HL-60 (cell line): ENCODE results near the gene ADARB1.

Experiments
- DNase-seq, 2 experiments: peaks; one replicate each; pipeline ENCODE4 v3.0.0-alpha.2; 2010 to 2020; ENCODE audit warnings: low read depth in 1 of 2, low spot score in 1 of 2
- H3K27ac ChIP-seq: fragments of 250-450 bp; sonication (Bioruptor Pico); replicated peaks from 2 replicates; pipeline ENCODE4 v1.5.1; 2020; ENCODE audit warnings: mild to moderate bottlenecking, moderate library complexity
- H3K27me3 ChIP-seq: fragments of 250-450 bp; sonication (Bioruptor Pico); 2 replicates; pipeline ENCODE4 v1.5.1; 2021; ENCODE audit warnings: mild to moderate bottlenecking, moderate library complexity; ENCODE audit not compliant: insufficient read depth, poor library complexity, severe bottlenecking
- H3K4me3 ChIP-seq: replicated peaks from 2 replicates; pipeline ENCODE4 v1.5.1; 2011; ENCODE audit warnings: mild to moderate bottlenecking, control low read depth, low read length; ENCODE audit not compliant: insufficient read depth
- GABPA ChIP-seq: IDR thresholded peaks from 2 replicates; pipeline ENCODE4 v1.6.1; 2012; ENCODE audit warnings: low read depth
- POLR2AphosphoS5 ChIP-seq: IDR thresholded peaks from 2 replicates; pipeline ENCODE4 v1.6.1; 2012; ENCODE audit warnings: low read depth
- SPI1 ChIP-seq: IDR thresholded peaks from 2 replicates; pipeline ENCODE4 v1.6.1; 2012; ENCODE audit warnings: low read depth, mild to moderate bottlenecking, borderline replicate concordance
- TF ChIP-seq, protein P1 (sequence below): IDR thresholded peaks from 2 replicates; pipeline ENCODE4 v1.6.1; 2012; ENCODE audit warnings: low read depth; ENCODE audit not compliant: insufficient replicate concordance
- TF ChIP-seq, protein P2 (sequence below): IDR thresholded peaks from one replicate; pipeline ENCODE4 v1.5.1; 2011; ENCODE audit warnings: low read length, control low read depth, inconsistent platforms; ENCODE audit not compliant: insufficient read depth

ADARB1 gene

DNA sequence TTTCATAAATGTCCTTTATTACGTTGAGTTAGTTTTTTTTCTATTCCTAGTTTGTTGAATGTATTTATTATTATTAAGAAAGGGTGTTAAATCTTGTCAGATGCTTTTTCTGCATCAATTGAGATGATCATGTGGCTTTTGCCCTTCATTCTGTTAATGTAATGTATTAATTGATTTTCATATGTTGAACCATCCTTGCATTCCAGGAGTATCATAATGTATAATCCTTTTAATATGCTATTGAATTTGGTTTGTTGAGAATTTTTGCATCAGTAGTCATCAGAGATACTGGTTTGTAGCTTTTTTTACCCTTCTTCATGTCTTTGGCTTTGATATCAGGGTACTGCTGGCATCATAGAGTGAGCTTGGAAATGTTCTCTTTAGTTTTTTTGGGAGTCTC lies 113.3 kb downstream of the ADARB1 start:
- DNase-seq = no peak
- no peak overlapping the region for H3K4me3 ChIP-seq
- no peak for TF ChIP-seq GABPA
- H3K27me3 ChIP-seq = no peaks in the 10 kb centered on the region
- H3K27ac ChIP-seq = no peak overlapping the region

DNA sequence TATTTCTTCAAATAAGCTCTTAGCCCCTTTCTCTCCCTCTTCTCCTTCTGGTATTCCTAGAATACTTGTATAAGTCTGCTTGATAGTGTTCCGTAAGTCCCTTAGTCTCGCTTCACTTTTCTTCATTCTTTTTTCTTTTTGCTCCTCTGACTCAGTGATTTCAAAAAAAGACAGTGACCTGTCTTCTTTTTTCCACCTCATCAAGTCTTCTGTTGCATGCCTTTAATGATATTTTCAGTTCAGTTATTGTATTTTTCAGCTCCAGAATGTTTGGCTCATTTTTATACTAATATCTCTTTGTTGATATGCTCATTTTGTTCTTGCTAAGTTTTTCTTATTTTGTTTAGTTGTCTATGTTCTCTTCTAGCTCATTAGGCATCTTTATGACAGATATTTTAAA lies 115.6 kb downstream of the ADARB1 start:
- Histone ChIP-seq H3K27ac (no peak overlapping the region), H3K4me3 (no peak overlapping the region), H3K27me3 (no peaks in the 10 kb centered on the region)
- DNase-seq = no peak
- TF ChIP-seq, protein P1, sequence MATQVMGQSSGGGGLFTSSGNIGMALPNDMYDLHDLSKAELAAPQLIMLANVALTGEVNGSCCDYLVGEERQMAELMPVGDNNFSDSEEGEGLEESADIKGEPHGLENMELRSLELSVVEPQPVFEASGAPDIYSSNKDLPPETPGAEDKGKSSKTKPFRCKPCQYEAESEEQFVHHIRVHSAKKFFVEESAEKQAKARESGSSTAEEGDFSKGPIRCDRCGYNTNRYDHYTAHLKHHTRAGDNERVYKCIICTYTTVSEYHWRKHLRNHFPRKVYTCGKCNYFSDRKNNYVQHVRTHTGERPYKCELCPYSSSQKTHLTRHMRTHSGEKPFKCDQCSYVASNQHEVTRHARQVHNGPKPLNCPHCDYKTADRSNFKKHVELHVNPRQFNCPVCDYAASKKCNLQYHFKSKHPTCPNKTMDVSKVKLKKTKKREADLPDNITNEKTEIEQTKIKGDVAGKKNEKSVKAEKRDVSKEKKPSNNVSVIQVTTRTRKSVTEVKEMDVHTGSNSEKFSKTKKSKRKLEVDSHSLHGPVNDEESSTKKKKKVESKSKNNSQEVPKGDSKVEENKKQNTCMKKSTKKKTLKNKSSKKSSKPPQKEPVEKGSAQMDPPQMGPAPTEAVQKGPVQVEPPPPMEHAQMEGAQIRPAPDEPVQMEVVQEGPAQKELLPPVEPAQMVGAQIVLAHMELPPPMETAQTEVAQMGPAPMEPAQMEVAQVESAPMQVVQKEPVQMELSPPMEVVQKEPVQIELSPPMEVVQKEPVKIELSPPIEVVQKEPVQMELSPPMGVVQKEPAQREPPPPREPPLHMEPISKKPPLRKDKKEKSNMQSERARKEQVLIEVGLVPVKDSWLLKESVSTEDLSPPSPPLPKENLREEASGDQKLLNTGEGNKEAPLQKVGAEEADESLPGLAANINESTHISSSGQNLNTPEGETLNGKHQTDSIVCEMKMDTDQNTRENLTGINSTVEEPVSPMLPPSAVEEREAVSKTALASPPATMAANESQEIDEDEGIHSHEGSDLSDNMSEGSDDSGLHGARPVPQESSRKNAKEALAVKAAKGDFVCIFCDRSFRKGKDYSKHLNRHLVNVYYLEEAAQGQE = no peak
- TF ChIP-seq GABPA (no peak), POLR2AphosphoS5 (no peak), SPI1 (no peak)
- TF ChIP-seq, protein P2, sequence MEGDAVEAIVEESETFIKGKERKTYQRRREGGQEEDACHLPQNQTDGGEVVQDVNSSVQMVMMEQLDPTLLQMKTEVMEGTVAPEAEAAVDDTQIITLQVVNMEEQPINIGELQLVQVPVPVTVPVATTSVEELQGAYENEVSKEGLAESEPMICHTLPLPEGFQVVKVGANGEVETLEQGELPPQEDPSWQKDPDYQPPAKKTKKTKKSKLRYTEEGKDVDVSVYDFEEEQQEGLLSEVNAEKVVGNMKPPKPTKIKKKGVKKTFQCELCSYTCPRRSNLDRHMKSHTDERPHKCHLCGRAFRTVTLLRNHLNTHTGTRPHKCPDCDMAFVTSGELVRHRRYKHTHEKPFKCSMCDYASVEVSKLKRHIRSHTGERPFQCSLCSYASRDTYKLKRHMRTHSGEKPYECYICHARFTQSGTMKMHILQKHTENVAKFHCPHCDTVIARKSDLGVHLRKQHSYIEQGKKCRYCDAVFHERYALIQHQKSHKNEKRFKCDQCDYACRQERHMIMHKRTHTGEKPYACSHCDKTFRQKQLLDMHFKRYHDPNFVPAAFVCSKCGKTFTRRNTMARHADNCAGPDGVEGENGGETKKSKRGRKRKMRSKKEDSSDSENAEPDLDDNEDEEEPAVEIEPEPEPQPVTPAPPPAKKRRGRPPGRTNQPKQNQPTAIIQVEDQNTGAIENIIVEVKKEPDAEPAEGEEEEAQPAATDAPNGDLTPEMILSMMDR = no peak

DNA sequence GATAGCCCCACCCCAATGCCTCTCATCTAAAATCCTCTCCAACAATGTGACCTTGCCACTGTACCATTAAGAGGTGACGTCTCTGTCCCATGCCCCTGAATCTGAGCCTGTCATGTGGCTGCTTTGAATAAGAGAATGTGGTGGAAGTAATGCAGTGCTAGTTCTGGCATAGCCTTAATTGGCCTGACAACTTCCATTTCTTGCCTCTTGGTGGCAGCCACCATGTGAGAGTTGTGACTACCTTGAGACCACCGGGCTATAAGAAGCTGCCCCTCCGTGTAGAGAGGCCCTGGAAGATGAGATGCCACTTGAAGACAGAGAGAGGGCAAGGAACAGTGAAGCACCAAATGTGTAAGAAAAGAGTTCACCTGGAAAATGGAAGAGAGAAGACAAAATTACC lies 118.0 kb downstream of the ADARB1 start:
- TF ChIP-seq POLR2AphosphoS5 (no peak), GABPA (no peak), SPI1 (no peak)
- TF ChIP-seq, protein P2 = no peak
- TF ChIP-seq, protein P1 = no peak
- Histone ChIP-seq H3K27me3 (no peaks in the 10 kb centered on the region), H3K27ac (no peak overlapping the region), H3K4me3 (no peak overlapping the region)
- DNase-seq = no peak

DNA sequence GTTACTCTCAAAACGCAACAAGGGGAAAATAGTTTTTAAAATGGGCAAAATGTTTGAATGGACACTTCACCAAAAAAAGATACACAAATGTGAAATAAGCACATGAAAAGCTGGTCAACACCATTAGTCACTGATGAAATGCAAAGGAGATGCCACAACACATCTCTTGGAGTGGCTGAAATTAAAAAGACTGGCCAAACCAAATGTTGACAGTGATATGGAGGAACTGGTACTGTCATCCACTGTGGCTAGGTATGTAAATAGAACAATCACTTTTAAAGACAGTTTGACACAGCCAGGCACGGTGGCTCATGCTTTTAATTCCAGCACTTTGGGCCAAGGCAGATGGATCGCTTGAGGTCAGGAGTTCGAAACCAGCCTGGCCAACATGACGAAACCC lies 122.2 kb downstream of the ADARB1 start:
- Histone ChIP-seq H3K27ac (no peak overlapping the region), H3K4me3 (no peak overlapping the region), H3K27me3 (no peaks in the 10 kb centered on the region)
- TF ChIP-seq, protein P1 = no peak
- no peak for TF ChIP-seq POLR2AphosphoS5
- no peak for TF ChIP-seq SPI1
- TF ChIP-seq, protein P2 = no peak
- no peak for TF ChIP-seq GABPA
- no peak for DNase-seq
